Testis (tissue), 3 donors: ENCODE data around the gene MYRFL. TPM values are rescaled to one million over a fixed set of nuclear protein-coding genes. Genes with fewer than 3 reads are reported as not detected.

Experiments
- DNase-seq: peaks from one replicate; pipeline ENCODE4 v3.0.0-alpha.2; 2019
- H3K27ac ChIP-seq, 2 donors: fragments of 200-600 bp; sonication (generic); one replicate each; pipeline ENCODE4 v1.5.1; 2019
- H3K27me3 ChIP-seq: fragments of 200-600 bp; sonication (generic); one replicate; pipeline ENCODE4 v1.5.1; 2019
- H3K36me3 ChIP-seq: fragments of 200-600 bp; sonication (generic); one replicate; pipeline ENCODE4 v1.5.1; 2017; ENCODE audit warnings: low read depth; ENCODE audit errors: missing control alignments
- H3K4me1 ChIP-seq: fragments of 200-600 bp; sonication (generic); one replicate; pipeline ENCODE4 v1.5.1; 2019
- H3K4me3 ChIP-seq, 2 donors: fragments of 200-600 bp; sonication (generic); one replicate each; pipeline ENCODE4 v1.5.1; 2017 to 2019
- H3K9me3 ChIP-seq: fragments of 200-600 bp; sonication (generic); one replicate; pipeline ENCODE4 v1.5.1; 2017
- CTCF ChIP-seq, 3 experiments: fragments of 450-650 bp in 2 of 3; fragments of 200-600 bp in 1 of 3; sonication (generic) in 1 of 3; IDR thresholded peaks; one replicate each; pipeline ENCODE4 v1.5.1; 2016 to 2019; ENCODE audit warnings: antibody characterized with exemption in 3 of 3, mild to moderate bottlenecking in 2 of 3, moderate library complexity in 1 of 3
- POLR2A ChIP-seq: fragments of 450-650 bp; IDR thresholded peaks from one replicate; pipeline ENCODE4 v1.6.1; 2017; ENCODE audit warnings: antibody characterized with exemption, mild to moderate bottlenecking, moderate library complexity
- WGBS, 2 donors: methylation state at CpG; one replicate each; pipeline ENCODE4 v1.1.5; 2018; 5-methylcytosine and 5-hydroxymethylcytosine counted together
- intact Hi-C: fragments of 100-400 bp; cut with DNase I; formaldehyde crosslinking; loops from one replicate; pipeline ENCODE4 v1.15.1; 2023; ENCODE audit warnings: low total_unique reads
- polyA plus RNA-seq: library from polyadenylated mRNA; stranded (reverse); fragments of 350-450 nt; fragmentation: Illumina TruSeq; extraction: RNeasy Lipid Tissue Mini Kit (QIAGEN cat#74804); gene quantifications from one replicate; pipeline ENCODE4 v1.2.3, GENCODE V29; 2014; ENCODE audit warnings: low read depth, low replicate concordance; ENCODE audit not compliant: insufficient read depth
- total RNA-seq, 2 donors: library from RNA; depleted of rRNA; stranded (reverse); fragments of >200 nt; gene quantifications; one replicate each; pipeline ENCODE4 v1.2.3, GENCODE V29; 2016

Gene MYRFL
- total and polyA plus RNA-seq, 3 donors from 2014 or later = 0.87 to 8.0 (median 1.0) TPM

GRCh38 chr12:69886715-69887114 lies 61.7 kb downstream of the MYRFL start:
- Histone ChIP-seq H3K9me3 (no peaks in the 10 kb centered on the region), H3K36me3 (no peaks in the 10 kb centered on the region), H3K27me3 (no peaks in the 10 kb centered on the region), H3K27ac (no peak overlapping the region), H3K4me3 (no peak overlapping the region), H3K4me1 (no peaks in the 10 kb centered on the region)
- 80 to 91% methylated on average over 1 to 2 of the region's 2 CpGs for WGBS, 2 donors
- intact Hi-C loops = no loop called here
- no peak for TF ChIP-seq CTCF (IDR thresholded peaks at IDR 0.05)
- no peak for TF ChIP-seq POLR2A
- DNase-seq = no peak

GRCh38 chr12:69888901-69889300 lies 63.9 kb downstream of the MYRFL start:
- Histone ChIP-seq H3K27ac (no peak overlapping the region), H3K4me3 (no peak overlapping the region), H3K9me3 (no peaks in the 10 kb centered on the region), H3K27me3 (no peaks in the 10 kb centered on the region), H3K4me1 (no peaks in the 10 kb centered on the region), H3K36me3 (no peaks in the 10 kb centered on the region)
- intact Hi-C loops = no loop called here
- 88 to 91% methylated on average over 1 of the region's 1 CpG for WGBS, 2 donors
- no peak for TF ChIP-seq POLR2A
- TF ChIP-seq CTCF (IDR thresholded peaks at IDR 0.05) = no peak
- DNase-seq = no peak

GRCh38 chr12:69894800-69895383 lies 69.9 kb downstream of the MYRFL start:
- no peak for DNase-seq
- H3K36me3 ChIP-seq = no peaks in the 10 kb centered on the region
- no peaks in the 10 kb centered on the region for H3K4me1 ChIP-seq
- H3K27me3 ChIP-seq = no peaks in the 10 kb centered on the region
- TF ChIP-seq CTCF (IDR thresholded peaks at IDR 0.05) = no peak
- no peak for TF ChIP-seq POLR2A
- 80 to 86% methylated on average over 4 of the region's 4 CpGs for WGBS, 2 donors
- no peaks in the 10 kb centered on the region for H3K9me3 ChIP-seq
- H3K27ac ChIP-seq = no peak overlapping the region
- intact Hi-C loops = no loop called here
- H3K4me3 ChIP-seq = no peak overlapping the region

- H3K27ac ChIP-seq = no peak overlapping the region
- TF ChIP-seq POLR2A (no peak), CTCF (IDR thresholded peaks at IDR 0.05) (no peak)
- WGBS, 2 donors = 78 to 97% methylated on average over 4 of the region's 4 CpGs
- no peaks in the 10 kb centered on the region for H3K36me3 ChIP-seq
- no peaks in the 10 kb centered on the region for H3K27me3 ChIP-seq
- no peaks in the 10 kb centered on the region for H3K4me1 ChIP-seq
- intact Hi-C loops = no loop called here
- no peaks in the 10 kb centered on the region for H3K9me3 ChIP-seq
- H3K4me3 ChIP-seq = no peak overlapping the region
- no peak for DNase-seq
Observed at GRCh38 chr12:69896653-69897381, 71.8 kb downstream of the MYRFL start.

GRCh38 chr12:69897744-69898143 lies 72.7 kb downstream of the MYRFL start:
- 95% methylated on average over 1 of the region's 1 CpG; no CpG with 5 or more reads in 1 of the 2 donors for WGBS, 2 donors
- no peak for TF ChIP-seq CTCF (IDR thresholded peaks at IDR 0.05)
- intact Hi-C loops = no loop called here
- no peaks in the 10 kb centered on the region for H3K4me1 ChIP-seq
- DNase-seq = no peak
- no peaks in the 10 kb centered on the region for H3K36me3 ChIP-seq
- H3K9me3 ChIP-seq = no peaks in the 10 kb centered on the region
- no peaks in the 10 kb centered on the region for H3K27me3 ChIP-seq
- no peak overlapping the region for H3K27ac ChIP-seq
- no peak overlapping the region for H3K4me3 ChIP-seq
